K562 (cell line): ENCODE results near the gene HTR3E. TPM values are rescaled to one million over a fixed set of nuclear protein-coding genes. Genes with fewer than 3 reads are reported as not detected.
A peak's percentile ranks its signal among the peaks of the same experiment; 100 is the strongest.

ENCODE experiments used
- ARNT ChIP-seq, 2 experiments: fragments of 450-650 bp; IDR thresholded peaks; 2 replicates each; pipeline ENCODE4 v1.6.1; 2016; ENCODE audit warnings: mild to moderate bottlenecking in 1 of 2
- CXXC5 ChIP-seq: fragments of 250-450 bp; sonication (Bioruptor Pico); IDR thresholded peaks from 2 replicates; pipeline ENCODE4 v1.8.0; 2022; ENCODE audit warnings: inconsistent platforms, mild to moderate bottlenecking, moderate library complexity
- FOXM1 ChIP-seq, 2 experiments: fragments of 450-650 bp in 1 of 2; sonication (generic) in 1 of 2; formaldehyde crosslinking in 1 of 2; IDR thresholded peaks; 2 replicates each; pipeline versions ENCODE4 v1.6.1 to v1.9.0; 2017 to 2022; ENCODE audit warnings: low read depth in 2 of 2, mild to moderate bottlenecking in 2 of 2, missing genetic modification reagents in 1 of 2, moderate library complexity in 1 of 2
- GABPB1 ChIP-seq: sonication (generic); formaldehyde crosslinking; IDR thresholded peaks from 2 replicates; pipeline ENCODE4 v1.8.0; 2022; ENCODE audit warnings: mild to moderate bottlenecking, missing genetic modification reagents
- KDM4B ChIP-seq, 2 experiments: fragments of 450-650 bp in 1 of 2; sonication (generic) in 1 of 2; IDR thresholded peaks; 2 replicates each; pipeline ENCODE4 v1.6.1; 2016 to 2017; ENCODE audit warnings: borderline replicate concordance in 2 of 2, antibody characterized with exemption in 1 of 2, low read depth in 1 of 2, mild to moderate bottlenecking in 1 of 2
- MAZ ChIP-seq, 2 experiments: fragments of 450-650 bp in 1 of 2; sonication (generic) in 1 of 2; formaldehyde crosslinking; IDR thresholded peaks in 1 of 2; conservative IDR thresholded peaks in 1 of 2; 2 replicates each; pipeline versions ENCODE4 v1.4.0 to v1.5.0; 2020; ENCODE audit warnings: mild to moderate bottlenecking in 1 of 2, missing genetic modification reagents in 1 of 2
- MCM2 ChIP-seq: fragments of 450-650 bp; IDR thresholded peaks from 2 replicates; pipeline ENCODE4 v1.6.1; 2017; ENCODE audit warnings: low read depth, mild to moderate bottlenecking
- NUFIP1 ChIP-seq: fragments of 450-650 bp; IDR thresholded peaks from 2 replicates; pipeline ENCODE4 v1.6.1; 2018; ENCODE audit not compliant: partially characterized antibody
- POU5F1 ChIP-seq: fragments of 150-350 bp; IDR thresholded peaks from 2 replicates; pipeline ENCODE4 v1.6.1; 2014; ENCODE audit warnings: borderline replicate concordance, low read length, low read depth, mild to moderate bottlenecking; ENCODE audit not compliant: partially characterized antibody
- SIX5 ChIP-seq, 2 experiments: IDR thresholded peaks; 2 replicates each; pipeline ENCODE4 v1.6.1; 2011; ENCODE audit warnings: low read length in 2 of 2, borderline replicate concordance in 1 of 2, low read depth in 1 of 2, mild to moderate bottlenecking in 1 of 2, moderate library complexity in 1 of 2; ENCODE audit not compliant: insufficient read depth in 1 of 2
- SMARCA4 ChIP-seq: fragments of 450-650 bp; IDR thresholded peaks from 2 replicates; pipeline ENCODE4 v1.6.1; 2016
- polyA plus RNA-seq, 8 experiments: library from polyadenylated mRNA; depleted of rRNA in 4 of 8; stranded (reverse) in 5 of 8; unstranded in 3 of 8; fragments of >200 nt; fragmentation: Nextera tagmentation in 2 of 8; fragmentation: Illumina TruSeq in 1 of 8; extraction: Ambion mirVana in 2 of 8; extraction: Trizol in 1 of 8; gene quantifications; 2 replicates each; pipeline versions ENCODE4 v1.2.1 to v1.2.3, GENCODE V29; 2011 to 2014; ENCODE audit warnings: inconsistent platforms in 1 of 8, missing spikeins in 1 of 8
- total RNA-seq, 7 experiments: library from RNA; depleted of rRNA in 6 of 7; stranded (reverse); fragments of >200 nt in 6 of 7; fragmentation: Illumina TruSeq in 2 of 7; extraction: Trizol in 2 of 7; gene quantifications; 2 replicates each; pipeline versions ENCODE4 v1.2.1 to v1.2.3, GENCODE V29; 2011 to 2021; ENCODE audit warnings: low replicate concordance in 1 of 7
- TF ChIP-seq, protein P1 (sequence below): fragments of 450-650 bp; IDR thresholded peaks from 2 replicates; pipeline ENCODE4 v1.6.1; 2017; ENCODE audit warnings: antibody characterized with exemption, mild to moderate bottlenecking
- TF ChIP-seq, protein P2 (sequence below): fragments of 450-650 bp; IDR thresholded peaks from 2 replicates; pipeline ENCODE4 v1.7.1; 2018; ENCODE audit warnings: mild to moderate bottlenecking, low read depth; ENCODE audit not compliant: partially characterized antibody
- TF ChIP-seq, protein P3 (sequence below): sonication (generic); formaldehyde crosslinking; IDR thresholded peaks from 2 replicates; pipeline ENCODE4 v1.8.0; 2022; ENCODE audit warnings: mild to moderate bottlenecking, low read depth, missing genetic modification reagents
- TF ChIP-seq, protein P4 (sequence below), 2 experiments: fragments of 250-450 bp in 1 of 2; fragments of 450-650 bp in 1 of 2; sonication (Bioruptor Pico) in 1 of 2; IDR thresholded peaks; 2 replicates each; pipeline versions ENCODE4 v1.6.1 to v1.8.0; 2016 to 2021; ENCODE audit warnings: mild to moderate bottlenecking in 2 of 2, moderate library complexity in 2 of 2, missing compliant biosample characterization in 1 of 2, missing genetic modification characterization in 1 of 2

HTR3E gene
- total and polyA plus RNA-seq, 9 of the 15 experiments (the other 6 are each of a cell fraction or from before 2014, with no cell fraction given): not detected

DNA sequence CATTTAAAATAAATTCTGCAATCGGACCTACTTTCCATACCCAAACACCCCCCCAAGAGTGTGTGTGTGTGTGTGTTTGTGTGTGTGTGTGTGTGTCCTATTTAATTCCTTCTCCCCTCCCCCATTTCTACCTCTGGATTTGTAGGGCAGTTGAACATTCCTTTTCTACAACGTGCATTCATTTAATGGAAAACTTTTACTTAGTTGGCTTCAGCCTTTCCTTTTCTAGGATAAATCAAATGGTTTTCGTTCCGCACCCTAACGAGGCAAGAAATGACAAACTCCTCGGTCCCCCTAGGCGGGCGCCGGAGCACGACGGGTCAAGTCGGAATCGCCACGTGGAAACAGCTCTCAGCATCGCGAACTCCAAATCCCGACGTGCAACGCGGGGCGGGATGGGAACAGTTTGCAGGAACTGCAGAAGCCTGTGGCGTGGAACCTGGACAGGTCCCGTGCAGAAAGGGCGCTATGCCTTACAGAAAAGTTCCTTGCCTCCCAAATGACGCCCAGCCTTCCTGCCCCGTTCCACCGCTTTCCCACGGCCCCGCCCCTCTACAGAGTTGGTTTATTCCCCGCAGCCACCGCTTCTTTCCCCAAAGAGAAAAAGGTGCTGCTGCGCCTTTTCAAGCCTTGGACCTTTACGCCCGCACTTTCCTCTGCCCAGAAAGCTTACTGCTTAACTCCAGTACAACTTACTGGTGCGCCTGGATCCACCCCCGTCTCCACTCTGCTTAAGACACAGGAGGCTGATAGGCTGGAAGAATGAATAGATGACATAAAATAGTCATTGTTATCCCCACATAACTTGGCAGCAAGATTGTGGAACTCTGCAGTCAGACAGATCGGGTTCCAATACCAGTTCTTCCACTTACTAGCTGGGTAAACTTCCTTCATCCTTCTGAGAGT lies 37.2 kb downstream of the HTR3E start (continued):
- TF ChIP-seq, protein P1, sequence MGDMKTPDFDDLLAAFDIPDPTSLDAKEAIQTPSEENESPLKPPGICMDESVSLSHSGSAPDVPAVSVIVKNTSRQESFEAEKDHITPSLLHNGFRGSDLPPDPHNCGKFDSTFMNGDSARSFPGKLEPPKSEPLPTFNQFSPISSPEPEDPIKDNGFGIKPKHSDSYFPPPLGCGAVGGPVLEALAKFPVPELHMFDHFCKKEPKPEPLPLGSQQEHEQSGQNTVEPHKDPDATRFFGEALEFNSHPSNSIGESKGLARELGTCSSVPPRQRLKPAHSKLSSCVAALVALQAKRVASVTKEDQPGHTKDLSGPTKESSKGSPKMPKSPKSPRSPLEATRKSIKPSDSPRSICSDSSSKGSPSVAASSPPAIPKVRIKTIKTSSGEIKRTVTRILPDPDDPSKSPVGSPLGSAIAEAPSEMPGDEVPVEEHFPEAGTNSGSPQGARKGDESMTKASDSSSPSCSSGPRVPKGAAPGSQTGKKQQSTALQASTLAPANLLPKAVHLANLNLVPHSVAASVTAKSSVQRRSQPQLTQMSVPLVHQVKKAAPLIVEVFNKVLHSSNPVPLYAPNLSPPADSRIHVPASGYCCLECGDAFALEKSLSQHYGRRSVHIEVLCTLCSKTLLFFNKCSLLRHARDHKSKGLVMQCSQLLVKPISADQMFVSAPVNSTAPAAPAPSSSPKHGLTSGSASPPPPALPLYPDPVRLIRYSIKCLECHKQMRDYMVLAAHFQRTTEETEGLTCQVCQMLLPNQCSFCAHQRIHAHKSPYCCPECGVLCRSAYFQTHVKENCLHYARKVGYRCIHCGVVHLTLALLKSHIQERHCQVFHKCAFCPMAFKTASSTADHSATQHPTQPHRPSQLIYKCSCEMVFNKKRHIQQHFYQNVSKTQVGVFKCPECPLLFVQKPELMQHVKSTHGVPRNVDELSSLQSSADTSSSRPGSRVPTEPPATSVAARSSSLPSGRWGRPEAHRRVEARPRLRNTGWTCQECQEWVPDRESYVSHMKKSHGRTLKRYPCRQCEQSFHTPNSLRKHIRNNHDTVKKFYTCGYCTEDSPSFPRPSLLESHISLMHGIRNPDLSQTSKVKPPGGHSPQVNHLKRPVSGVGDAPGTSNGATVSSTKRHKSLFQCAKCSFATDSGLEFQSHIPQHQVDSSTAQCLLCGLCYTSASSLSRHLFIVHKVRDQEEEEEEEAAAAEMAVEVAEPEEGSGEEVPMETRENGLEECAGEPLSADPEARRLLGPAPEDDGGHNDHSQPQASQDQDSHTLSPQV: peak; percentile 89
- peak; percentile 47; the same call in 1 of the 2 replicates for TF ChIP-seq GABPB1 (CRISPR knock-in tag)
- TF ChIP-seq, protein P2, sequence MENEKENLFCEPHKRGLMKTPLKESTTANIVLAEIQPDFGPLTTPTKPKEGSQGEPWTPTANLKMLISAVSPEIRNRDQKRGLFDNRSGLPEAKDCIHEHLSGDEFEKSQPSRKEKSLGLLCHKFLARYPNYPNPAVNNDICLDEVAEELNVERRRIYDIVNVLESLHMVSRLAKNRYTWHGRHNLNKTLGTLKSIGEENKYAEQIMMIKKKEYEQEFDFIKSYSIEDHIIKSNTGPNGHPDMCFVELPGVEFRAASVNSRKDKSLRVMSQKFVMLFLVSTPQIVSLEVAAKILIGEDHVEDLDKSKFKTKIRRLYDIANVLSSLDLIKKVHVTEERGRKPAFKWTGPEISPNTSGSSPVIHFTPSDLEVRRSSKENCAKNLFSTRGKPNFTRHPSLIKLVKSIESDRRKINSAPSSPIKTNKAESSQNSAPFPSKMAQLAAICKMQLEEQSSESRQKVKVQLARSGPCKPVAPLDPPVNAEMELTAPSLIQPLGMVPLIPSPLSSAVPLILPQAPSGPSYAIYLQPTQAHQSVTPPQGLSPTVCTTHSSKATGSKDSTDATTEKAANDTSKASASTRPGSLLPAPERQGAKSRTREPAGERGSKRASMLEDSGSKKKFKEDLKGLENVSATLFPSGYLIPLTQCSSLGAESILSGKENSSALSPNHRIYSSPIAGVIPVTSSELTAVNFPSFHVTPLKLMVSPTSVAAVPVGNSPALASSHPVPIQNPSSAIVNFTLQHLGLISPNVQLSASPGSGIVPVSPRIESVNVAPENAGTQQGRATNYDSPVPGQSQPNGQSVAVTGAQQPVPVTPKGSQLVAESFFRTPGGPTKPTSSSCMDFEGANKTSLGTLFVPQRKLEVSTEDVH: peak; percentile 17
- TF ChIP-seq MAZ (CRISPR knock-in tag; conservative IDR thresholded peaks at IDR 0.05 in 1 of 2, IDR thresholded peaks at IDR 0.05 in 1 of 2): peak; percentile 41 to 59; a peak in 3 of 4 replicates
- TF ChIP-seq KDM4B (IDR thresholded peaks at IDR 0.05; ENCODE audit: borderline replicate concordance in 2 of 2, low read depth in 1 of 2): 0 out of 4 replicates have a peak, but pooled peaks of 1 of the 2 experiments have one; percentile 20
- TF ChIP-seq MCM2: no peak
- TF ChIP-seq ARNT (IDR thresholded peaks at IDR 0.05): peak; percentile 36 to 63; a peak in 2 of 4 replicates
- no peak for TF ChIP-seq FOXM1 (IDR thresholded peaks at IDR 0.05; ENCODE audit: low read depth)
- 0 out of 2 replicates have a peak, but pooled peaks have one; percentile 71 for TF ChIP-seq FOXM1 (CRISPR knock-in tag; IDR thresholded peaks at IDR 0.05; ENCODE audit: low read depth)
- TF ChIP-seq, protein P3, sequence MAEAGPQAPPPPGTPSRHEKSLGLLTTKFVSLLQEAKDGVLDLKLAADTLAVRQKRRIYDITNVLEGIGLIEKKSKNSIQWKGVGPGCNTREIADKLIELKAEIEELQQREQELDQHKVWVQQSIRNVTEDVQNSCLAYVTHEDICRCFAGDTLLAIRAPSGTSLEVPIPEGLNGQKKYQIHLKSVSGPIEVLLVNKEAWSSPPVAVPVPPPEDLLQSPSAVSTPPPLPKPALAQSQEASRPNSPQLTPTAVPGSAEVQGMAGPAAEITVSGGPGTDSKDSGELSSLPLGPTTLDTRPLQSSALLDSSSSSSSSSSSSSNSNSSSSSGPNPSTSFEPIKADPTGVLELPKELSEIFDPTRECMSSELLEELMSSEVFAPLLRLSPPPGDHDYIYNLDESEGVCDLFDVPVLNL: 0 out of 2 replicates have a peak, but pooled peaks have one; percentile 49
- TF ChIP-seq, protein P4, sequence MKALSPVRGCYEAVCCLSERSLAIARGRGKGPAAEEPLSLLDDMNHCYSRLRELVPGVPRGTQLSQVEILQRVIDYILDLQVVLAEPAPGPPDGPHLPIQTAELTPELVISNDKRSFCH (CRISPR knock-in tag; IDR thresholded peaks at IDR 0.05): no peak
- TF ChIP-seq, protein P4 (tag; IDR thresholded peaks at IDR 0.05): peak; percentile 69
- peak; percentile 59 to 63; a peak in 3 of 4 replicates for TF ChIP-seq SIX5 (IDR thresholded peaks at IDR 0.05; ENCODE audit: borderline replicate concordance in 1 of 2, insufficient read depth in 1 of 2, low read depth in 1 of 2, low read length in 2 of 2)
- no peak for TF ChIP-seq POU5F1
- TF ChIP-seq NUFIP1: peak; percentile 69
- TF ChIP-seq CXXC5 (CRISPR knock-in tag): peak; percentile 81
- TF ChIP-seq SMARCA4: peak; percentile 53; the same call in 1 of the 2 replicates
